Suppressor macrophage (primary cell): Measurements from ENCODE around the gene GNB2.

Experiments
- DNase-seq, 4 experiments: peaks; one replicate each; pipeline ENCODE4 v3.0.0-alpha.2; 2020 to 2022

The GNB2 gene

GRCh38 chr7:100681491-100682227 lies 8.1 kb downstream of the GNB2 start:
- DNase-seq: no peak

- no peak for DNase-seq
These were observed 8.7 kb downstream of the GNB2 start for GRCh38 chr7:100682228-100682741.

GRCh38 chr7:100682991-100683658 lies 9.6 kb downstream of the GNB2 start:
- no peak for DNase-seq

- DNase-seq: no peak
These were observed 10.4 kb downstream of the GNB2 start for GRCh38 chr7:100683659-100684533.

GRCh38 chr7:100684534-100685042 lies 11.0 kb downstream of the GNB2 start:
- no peak for DNase-seq

GRCh38 chr7:100685049-100685605 lies 11.6 kb downstream of the GNB2 start:
- DNase-seq: no peak

GRCh38 chr7:100685631-100686145 lies 12.1 kb downstream of the GNB2 start:
- no peak for DNase-seq

- DNase-seq: no peak
These were observed 12.8 kb downstream of the GNB2 start for GRCh38 chr7:100686201-100686821.

- no peak for DNase-seq
These were observed 13.3 kb downstream of the GNB2 start for GRCh38 chr7:100686822-100687211.

GRCh38 chr7:100687261-100687660 lies 13.7 kb downstream of the GNB2 start:
- no peak for DNase-seq

GRCh38 chr7:100687751-100688300 lies 14.3 kb downstream of the GNB2 start:
- DNase-seq: peak; percentile 25 to 57 (median 46)

GRCh38 chr7:100688326-100688860 lies 14.9 kb downstream of the GNB2 start:
- DNase-seq: no peak

GRCh38 chr7:100689230-100690135 lies 15.9 kb downstream of the GNB2 start:
- no peak for DNase-seq

- DNase-seq: peak; percentile 79 to 90 (median 88)
These were observed 18.4 kb downstream of the GNB2 start for GRCh38 chr7:100691676-100692577.

- DNase-seq: no peak
These were observed 19.0 kb downstream of the GNB2 start for GRCh38 chr7:100692578-100692961.

- peak in 2 of 4 experiments; percentile 28 to 52 for DNase-seq
These were observed 20.0 kb downstream of the GNB2 start for GRCh38 chr7:100693312-100694097.

GRCh38 chr7:100694098-100694745 lies 20.7 kb downstream of the GNB2 start, which contains the start of gene GIGYF1:
TSS of gene GIGYF1 (minus strand) at chr7:100694250. CDS start at chr7:100688238, 6,012 bp downstream.
- peak; percentile 64 to 90 (median 78) for DNase-seq
